Panc1 (cell line): ENCODE results near the gene RIPOR3.

Experiments
- POLR2AphosphoS5 ChIP-seq: IDR thresholded peaks from 2 replicates; pipeline ENCODE4 v1.6.1; 2012; ENCODE audit warnings: mild to moderate bottlenecking, low read depth, low read length, moderate library complexity
- TF ChIP-seq, protein P1 (sequence below): fragments of 450-650 bp; IDR thresholded peaks from 2 replicates; pipeline ENCODE4 v1.5.1; 2017; ENCODE audit warnings: mild to moderate bottlenecking

- TF ChIP-seq, protein P1, sequence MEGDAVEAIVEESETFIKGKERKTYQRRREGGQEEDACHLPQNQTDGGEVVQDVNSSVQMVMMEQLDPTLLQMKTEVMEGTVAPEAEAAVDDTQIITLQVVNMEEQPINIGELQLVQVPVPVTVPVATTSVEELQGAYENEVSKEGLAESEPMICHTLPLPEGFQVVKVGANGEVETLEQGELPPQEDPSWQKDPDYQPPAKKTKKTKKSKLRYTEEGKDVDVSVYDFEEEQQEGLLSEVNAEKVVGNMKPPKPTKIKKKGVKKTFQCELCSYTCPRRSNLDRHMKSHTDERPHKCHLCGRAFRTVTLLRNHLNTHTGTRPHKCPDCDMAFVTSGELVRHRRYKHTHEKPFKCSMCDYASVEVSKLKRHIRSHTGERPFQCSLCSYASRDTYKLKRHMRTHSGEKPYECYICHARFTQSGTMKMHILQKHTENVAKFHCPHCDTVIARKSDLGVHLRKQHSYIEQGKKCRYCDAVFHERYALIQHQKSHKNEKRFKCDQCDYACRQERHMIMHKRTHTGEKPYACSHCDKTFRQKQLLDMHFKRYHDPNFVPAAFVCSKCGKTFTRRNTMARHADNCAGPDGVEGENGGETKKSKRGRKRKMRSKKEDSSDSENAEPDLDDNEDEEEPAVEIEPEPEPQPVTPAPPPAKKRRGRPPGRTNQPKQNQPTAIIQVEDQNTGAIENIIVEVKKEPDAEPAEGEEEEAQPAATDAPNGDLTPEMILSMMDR, result no peak
- TF ChIP-seq POLR2AphosphoS5, result no peak
Observed at GRCh38 chr20:50563133-50563944, 128.0 kb downstream of the RIPOR3 start.
